GM21825 (cell line): ENCODE data around the gene VSX2.

Source experiments
- ATAC-seq: cut with Tn5 transposase; IDR thresholded peaks from one replicate; pipeline ENCODE4 v1.9.1; 2021; ENCODE audit warnings: mild to moderate bottlenecking, moderate library complexity; ENCODE audit not compliant: unreplicated experiment

Gene VSX2

GRCh38 chr14:74238974-74239847 lies at the start of gene VSX2:
Gene VSX2, plus strand, starts transcription at chr14:74239449. Its CDS starts 113 bp downstream, at chr14:74239562.
- ATAC-seq = no peak

- no peak for ATAC-seq
Measured at GRCh38 chr14:74190927-74191575, 48.2 kb upstream of the VSX2 start.

- ATAC-seq = no peak
Measured at GRCh38 chr14:74194506-74195274, 44.6 kb upstream of the VSX2 start.

- ATAC-seq = no peak
Measured at GRCh38 chr14:74195623-74196022, 43.6 kb upstream of the VSX2 start.

- no peak for ATAC-seq
Measured at GRCh38 chr14:74198441-74199234, 40.6 kb upstream of the VSX2 start.

GRCh38 chr14:74202113-74202512 lies 37.1 kb upstream of the VSX2 start:
- ATAC-seq = no peak

GRCh38 chr14:74203639-74204038 lies 35.6 kb upstream of the VSX2 start:
- no peak for ATAC-seq

GRCh38 chr14:74204491-74204890 lies 34.8 kb upstream of the VSX2 start:
- no peak for ATAC-seq

GRCh38 chr14:74205882-74206281 lies 33.4 kb upstream of the VSX2 start:
- no peak for ATAC-seq

GRCh38 chr14:74207943-74208342 lies 31.3 kb upstream of the VSX2 start:
- no peak for ATAC-seq

GRCh38 chr14:74208642-74209041 lies 30.6 kb upstream of the VSX2 start:
- ATAC-seq = no peak

GRCh38 chr14:74211945-74212580 lies 27.2 kb upstream of the VSX2 start:
- no peak for ATAC-seq

GRCh38 chr14:74213907-74214803 lies 25.1 kb upstream of the VSX2 start:
- no peak for ATAC-seq

GRCh38 chr14:74216671-74217070 lies 22.6 kb upstream of the VSX2 start:
- no peak for ATAC-seq

GRCh38 chr14:74217672-74218448 lies 21.4 kb upstream of the VSX2 start:
- ATAC-seq = no peak

GRCh38 chr14:74218462-74218861 lies 20.8 kb upstream of the VSX2 start:
- no peak for ATAC-seq

- no peak for ATAC-seq
Measured at GRCh38 chr14:74219277-74220205, 19.7 kb upstream of the VSX2 start.
